HepG2 (cell line): ENCODE results near the gene CELF4. TPM values are rescaled to one million over a fixed set of nuclear protein-coding genes. Genes with fewer than 3 reads are reported as not detected.
A peak's percentile ranks its signal among the peaks of the same experiment; 100 is the strongest.

Experiments used
- ATAC-seq: fragments of 200-7000 bp; cut with Tn5 transposase; 3 replicates; pipeline ENCODE4 v1.9.1; 2020; ENCODE audit warnings: mild to moderate bottlenecking, moderate library complexity
- BruUV-seq: library from RNA; stranded (reverse); fragments of 400-500 nt; replicated peaks from 2 replicates; lab custom pipeline; 2021; lab: Mats Ljungman, UMichigan
- CTCF ChIA-PET: fragments of 300-600 bp; formaldehyde crosslinking; extraction: SDS; loops from one replicate; lab custom pipeline; 2021; ENCODE audit warnings: low total read pairs, inconsistent platforms, low intra/inter-chr PET ratio; lab: Yijun Ruan, JAX
- POLR2A ChIA-PET: fragments of 350-600 bp; sonication (Branson Sonifier 250); formaldehyde crosslinking; loops from one replicate; lab custom pipeline; 2020; ENCODE audit warnings: antibody characterized with exemption, inconsistent platforms; lab: Yijun Ruan, JAX
- DNase-seq: peaks from one replicate; pipeline ENCODE4 v3.0.0-alpha.2; 2015; ENCODE audit warnings: low spot score
- FAIRE-seq: peaks from 3 replicates; lab custom pipeline; 2011; peaks lifted over from hg19 to GRCh38; lab: Jason Lieb, UNC
- H2AFZ ChIP-seq: one replicate; pipeline ENCODE4 v1.6.1; 2011; ENCODE audit warnings: low read length, inconsistent platforms
- H3K27ac ChIP-seq: fragments of 300-600 bp; 3 replicates; pipeline ENCODE4 v1.8.0; 2011; ENCODE audit warnings: mixed run types, mild to moderate bottlenecking, mixed read lengths, low read length, inconsistent platforms; ENCODE audit not compliant: insufficient read depth; ENCODE audit errors: extremely low read length
- H3K27me3 ChIP-seq, 2 experiments: fragments of 200-600 bp in 1 of 2; 2 replicates in 1 of 2; 3 replicates in 1 of 2; pipeline versions ENCODE4 v1.6.0 to v1.8.0; 2011; ENCODE audit warnings: low read length in 2 of 2, mild to moderate bottlenecking in 2 of 2, moderate library complexity in 2 of 2, inconsistent platforms in 1 of 2; ENCODE audit not compliant: insufficient read depth in 2 of 2, control insufficient read depth in 1 of 2
- H3K36me3 ChIP-seq, 2 experiments: fragments of 200-600 bp in 1 of 2; replicated peaks in 1 of 2; 2 replicates in 1 of 2; 3 replicates in 1 of 2; pipeline versions ENCODE4 v1.5.1 to v1.8.0; 2011; ENCODE audit warnings: low read length in 2 of 2, inconsistent platforms in 1 of 2; ENCODE audit not compliant: insufficient read depth in 2 of 2, control insufficient read depth in 1 of 2
- H3K4me1 ChIP-seq: 2 replicates; pipeline ENCODE4 v1.5.1; 2012; ENCODE audit warnings: low read length, inconsistent platforms; ENCODE audit not compliant: insufficient read depth
- H3K4me2 ChIP-seq: 2 replicates; pipeline ENCODE4 v1.6.0; 2011; ENCODE audit warnings: low read depth, low read length, inconsistent platforms
- H3K4me3 ChIP-seq, 3 experiments: fragments of 200-600 bp in 1 of 3; sonication (generic), shearing (Covaris generic) in 1 of 3; replicated peaks in 1 of 3; 2 replicates each; pipeline ENCODE4 v1.5.1; 2011 to 2016; ENCODE audit warnings: low read length in 3 of 3, inconsistent platforms in 2 of 3, low read depth in 2 of 3, mild to moderate bottlenecking in 2 of 3, control low read depth in 1 of 3, mixed read lengths in 1 of 3; ENCODE audit not compliant: insufficient read depth in 1 of 3
- H3K79me2 ChIP-seq: one replicate; pipeline ENCODE4 v1.6.1; 2011; ENCODE audit warnings: low read length, inconsistent platforms; ENCODE audit not compliant: insufficient read depth
- H3K9ac ChIP-seq: 2 replicates; pipeline ENCODE4 v1.6.0; 2011; ENCODE audit warnings: mild to moderate bottlenecking, low read depth, low read length, inconsistent platforms; ENCODE audit not compliant: insufficient read depth
- H3K9me3 ChIP-seq: 2 replicates; pipeline ENCODE4 v1.5.1; 2012; ENCODE audit warnings: mild to moderate bottlenecking, low read length
- H4K20me1 ChIP-seq: 2 replicates; pipeline ENCODE4 v1.6.0; 2011; ENCODE audit warnings: inconsistent platforms, mild to moderate bottlenecking, low read length, moderate library complexity; ENCODE audit not compliant: insufficient read depth
- BHLHE40 ChIP-seq: IDR thresholded peaks from 2 replicates; pipeline ENCODE4 v1.6.1; 2011; ENCODE audit warnings: low read length, improper control_type of control experiment
- FOSL2 ChIP-seq: sonication (generic); formaldehyde crosslinking; IDR thresholded peaks from 2 replicates; pipeline ENCODE4 v1.4.0; 2020; ENCODE audit warnings: missing genetic modification reagents
- GZF1 ChIP-seq: sonication (generic); formaldehyde crosslinking; IDR thresholded peaks from 2 replicates; pipeline ENCODE4 v1.5.1; 2020; ENCODE audit warnings: mild to moderate bottlenecking, missing genetic modification reagents
- KAT8 ChIP-seq: IDR thresholded peaks from 2 replicates; pipeline ENCODE4 v1.6.1; 2016; ENCODE audit warnings: missing genetic modification reagents, missing compliant biosample characterization
- PLRG1 ChIP-seq: fragments of 450-650 bp; conservative IDR thresholded peaks from 2 replicates; pipeline ENCODE4 v1.6.1; 2016
- U2AF1 ChIP-seq: fragments of 200-400 bp; formaldehyde crosslinking; optimal IDR thresholded peaks from 2 replicates; pipeline ENCODE3; 2017; ENCODE audit warnings: mild to moderate bottlenecking, low read depth, low read length
- ZNF709 ChIP-seq: sonication (generic); formaldehyde crosslinking; IDR thresholded peaks from 2 replicates; pipeline ENCODE4 v1.5.0; 2020; ENCODE audit warnings: mild to moderate bottlenecking, missing genetic modification reagents
- ZNF782 ChIP-seq: sonication (generic); formaldehyde crosslinking; IDR thresholded peaks from 2 replicates; pipeline ENCODE4 v1.4.0; 2020; ENCODE audit warnings: missing genetic modification reagents, mild to moderate bottlenecking, borderline replicate concordance
- WGBS: methylation state at CpG from one replicate; pipeline ENCODE4 v1.1.6; 2017; ENCODE audit warnings: low lambda C conversion rate; 5-methylcytosine and 5-hydroxymethylcytosine counted together
- in situ Hi-C: cut with HindIII; loops from 2 replicates; pipeline ENCODE4 v1.10.0; 2017; ENCODE audit warnings: low pct_unique_long_range_greater_than_20kb; ENCODE audit not compliant: extremely low pct_ligation_motif_present
- intact Hi-C: fragments of 100-400 bp; cut with micrococcal nuclease; formaldehyde crosslinking; loops from one replicate; pipeline ENCODE4 v1.10.0; 2022; ENCODE audit not compliant: unreplicated experiment
- polyA plus RNA-seq, 8 experiments: library from polyadenylated mRNA; depleted of rRNA in 3 of 8; stranded (reverse) in 7 of 8; unstranded in 1 of 8; fragments of >200 nt; fragmentation: Illumina TruSeq in 4 of 8; extraction: Trizol in 4 of 8; gene quantifications; 2 replicates each; pipeline versions ENCODE4 v1.2.1 to v1.2.3, GENCODE V29; 2011 to 2016; ENCODE audit warnings: low read depth in 4 of 8, missing spikeins in 1 of 8, mixed read lengths in 1 of 8; ENCODE audit not compliant: insufficient read depth in 1 of 8
- total RNA-seq, 5 experiments: library from RNA; depleted of rRNA; stranded (reverse); fragments of >200 nt; fragmentation: Illumina TruSeq; extraction: Trizol; gene quantifications; 2 replicates each; pipeline ENCODE4 v1.2.3, GENCODE V29; 2016; ENCODE audit warnings: low read depth in 1 of 5
- TF ChIP-seq, protein P1 (sequence below): sonication (generic); formaldehyde crosslinking; IDR thresholded peaks from 2 replicates; pipeline ENCODE4 v1.5.0; 2020; ENCODE audit warnings: missing genetic modification reagents, mild to moderate bottlenecking, borderline replicate concordance
- TF ChIP-seq, protein P2 (sequence below): sonication (generic); formaldehyde crosslinking; IDR thresholded peaks from 2 replicates; pipeline ENCODE4 v1.4.0; 2020; ENCODE audit warnings: missing genetic modification reagents
- TF ChIP-seq, protein P3 (sequence below): sonication (generic); formaldehyde crosslinking; IDR thresholded peaks from 2 replicates; pipeline ENCODE4 v1.4.0; 2020; ENCODE audit warnings: mild to moderate bottlenecking, missing genetic modification reagents

CELF4 gene
- total and polyA plus RNA-seq, 2 of the 13 experiments (the other 11 are each of a cell fraction or from before 2014, with no cell fraction given), result not detected

DNA sequence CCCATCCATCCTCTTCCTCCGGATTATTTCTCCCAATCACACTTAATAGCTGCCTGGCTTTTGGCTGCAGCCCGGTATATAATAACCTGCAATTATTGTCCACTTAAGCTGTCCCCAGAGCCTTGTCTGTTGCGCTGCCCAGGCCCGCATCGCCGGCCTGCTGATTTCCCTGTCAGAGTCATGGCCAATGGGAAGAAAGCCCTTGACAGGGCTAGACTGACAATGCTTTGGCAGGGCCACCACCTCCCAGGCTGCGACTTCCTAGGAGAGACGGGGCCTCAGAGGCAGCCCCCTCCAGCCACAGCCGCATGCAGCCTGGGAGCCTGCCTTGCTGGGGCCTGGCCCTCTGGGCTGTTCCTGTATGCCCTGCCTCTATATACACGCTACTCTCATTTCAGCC, 10.0 kb upstream of the CELF4 start (continued):
- TF ChIP-seq, protein P1, sequence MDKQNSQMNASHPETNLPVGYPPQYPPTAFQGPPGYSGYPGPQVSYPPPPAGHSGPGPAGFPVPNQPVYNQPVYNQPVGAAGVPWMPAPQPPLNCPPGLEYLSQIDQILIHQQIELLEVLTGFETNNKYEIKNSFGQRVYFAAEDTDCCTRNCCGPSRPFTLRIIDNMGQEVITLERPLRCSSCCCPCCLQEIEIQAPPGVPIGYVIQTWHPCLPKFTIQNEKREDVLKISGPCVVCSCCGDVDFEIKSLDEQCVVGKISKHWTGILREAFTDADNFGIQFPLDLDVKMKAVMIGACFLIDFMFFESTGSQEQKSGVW (CRISPR knock-in tag), result no peak
- no peak for TF ChIP-seq ZNF709
- no peak for TF ChIP-seq ZNF782
- TF ChIP-seq PLRG1, result no peak

DNA sequence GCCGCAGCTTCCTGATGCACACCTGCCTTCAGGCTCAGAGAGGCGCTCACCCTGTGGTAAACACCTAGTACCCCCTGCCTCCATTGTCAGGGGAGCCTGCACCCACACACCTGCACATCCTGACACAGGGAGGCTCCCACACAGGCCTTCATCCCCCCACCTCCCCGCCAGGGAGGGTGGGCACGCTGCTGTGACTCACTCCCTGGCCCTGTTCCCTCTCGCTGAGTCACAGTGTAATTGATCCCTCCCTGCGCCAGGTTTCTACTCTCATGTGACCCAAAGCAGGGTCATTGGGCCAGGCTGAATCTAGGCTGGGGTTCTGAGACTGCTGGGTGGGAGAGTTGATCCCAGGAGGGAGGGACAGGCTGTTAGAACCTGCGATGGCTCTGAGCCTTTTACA, 8.5 kb upstream of the CELF4 start:
- no peaks in the 10 kb centered on the region for H4K20me1 ChIP-seq
- WGBS, result 0% methylated on average over 3 of the region's 7 CpGs
- in situ Hi-C loops, result no loop called here

DNA sequence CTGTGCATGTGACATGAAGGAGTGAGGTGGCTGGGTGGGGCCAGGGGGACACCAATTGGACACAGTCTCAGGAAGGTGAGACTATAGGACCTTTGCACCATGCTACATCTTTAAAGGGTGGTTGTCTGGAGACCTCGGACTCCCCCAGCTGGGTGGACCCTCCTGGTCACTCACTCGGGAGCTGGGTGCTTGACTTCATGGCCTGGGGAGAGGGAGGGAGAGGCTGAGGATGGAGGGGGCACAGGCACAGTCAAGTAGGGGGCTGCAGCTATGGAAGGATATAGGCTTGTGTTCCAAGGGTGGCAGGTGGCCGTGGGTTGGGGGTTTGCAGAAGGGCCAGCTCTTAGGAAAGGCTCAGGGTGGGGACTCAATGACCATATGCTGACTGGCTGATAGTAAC, 7.1 kb upstream of the CELF4 start:
- H3K79me2 ChIP-seq, result no peaks in the 10 kb centered on the region
- H3K27ac ChIP-seq, result no peak overlapping the region
- H3K27me3 ChIP-seq, result peaks cover 1 to 13% of the 10 kb centered on the region in 2 experiments
- H3K4me1 ChIP-seq, result no peaks in the 10 kb centered on the region
- ChIA-PET CTCF (no interaction called here), POLR2A (no interaction called here)
- intact Hi-C loops (no loop called here), in situ Hi-C loops (no loop called here)
- DNase-seq (no peak), FAIRE-seq (no peak), ATAC-seq (no peak)
- no peaks in the 10 kb centered on the region for H3K36me3 ChIP-seq
- no peaks in the 10 kb centered on the region for H3K9me3 ChIP-seq
- 0% methylated on average over 3 of the region's 3 CpGs for WGBS
- no peak overlapping the region for H3K4me2 ChIP-seq
- no peak overlapping the region for H2AFZ ChIP-seq
- no peak overlapping the region for H3K9ac ChIP-seq
- no peak overlapping the region for H3K4me3 ChIP-seq
- no peaks in the 10 kb centered on the region for H4K20me1 ChIP-seq
- BruUV-seq, result no TSS peak
- TF ChIP-seq GZF1 (CRISPR knock-in tag), result no peak
- TF ChIP-seq U2AF1, result no peak
- TF ChIP-seq, protein P2, sequence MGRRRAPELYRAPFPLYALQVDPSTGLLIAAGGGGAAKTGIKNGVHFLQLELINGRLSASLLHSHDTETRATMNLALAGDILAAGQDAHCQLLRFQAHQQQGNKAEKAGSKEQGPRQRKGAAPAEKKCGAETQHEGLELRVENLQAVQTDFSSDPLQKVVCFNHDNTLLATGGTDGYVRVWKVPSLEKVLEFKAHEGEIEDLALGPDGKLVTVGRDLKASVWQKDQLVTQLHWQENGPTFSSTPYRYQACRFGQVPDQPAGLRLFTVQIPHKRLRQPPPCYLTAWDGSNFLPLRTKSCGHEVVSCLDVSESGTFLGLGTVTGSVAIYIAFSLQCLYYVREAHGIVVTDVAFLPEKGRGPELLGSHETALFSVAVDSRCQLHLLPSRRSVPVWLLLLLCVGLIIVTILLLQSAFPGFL, result no peak
- no peak for TF ChIP-seq KAT8 (CRISPR knock-in tag)
- TF ChIP-seq BHLHE40, result no peak

More for the DNA sequence above, 8.5 kb upstream of the CELF4 start:
- no peak for FAIRE-seq
- Histone ChIP-seq H3K9me3 (no peaks in the 10 kb centered on the region), H3K27me3 (peaks cover 1 to 14% of the 10 kb centered on the region in 2 experiments; a peak in 4 of 5 replicates), H2AFZ (no peak overlapping the region), H3K79me2 (no peaks in the 10 kb centered on the region), H3K27ac (no peak overlapping the region), H3K4me3 (no peak overlapping the region), H3K9ac (no peak overlapping the region), H3K4me2 (no peak overlapping the region), H3K36me3 (no peaks in the 10 kb centered on the region), H3K4me1 (no peaks in the 10 kb centered on the region)
- ChIA-PET POLR2A (no interaction called here), CTCF (no interaction called here)
- intact Hi-C loops, result no loop called here
- no peak for ATAC-seq
- TF ChIP-seq, protein P3, sequence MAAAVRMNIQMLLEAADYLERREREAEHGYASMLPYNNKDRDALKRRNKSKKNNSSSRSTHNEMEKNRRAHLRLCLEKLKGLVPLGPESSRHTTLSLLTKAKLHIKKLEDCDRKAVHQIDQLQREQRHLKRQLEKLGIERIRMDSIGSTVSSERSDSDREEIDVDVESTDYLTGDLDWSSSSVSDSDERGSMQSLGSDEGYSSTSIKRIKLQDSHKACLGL, result no peak
- TF ChIP-seq FOSL2 (CRISPR knock-in tag), result peak; percentile 56
- DNase-seq, result no peak
- no TSS peak for BruUV-seq
